ENCODE data around the gene PACSIN2.

- TF ChIP-seq HMGXB3 (CRISPR knock-in tag; IDR thresholded peaks at IDR 0.05; ENCODE audit: borderline replicate concordance) (no peak), EP300 (IDR thresholded peaks at IDR 0.05; ENCODE audit: low read depth in 2 of 2, low read length in 2 of 2) (no peak), EP300 (CRISPR knock-in tag; IDR thresholded peaks at IDR 0.05; ENCODE audit: borderline replicate concordance) (no peak), ZFP37 (CRISPR knock-in tag; IDR thresholded peaks at IDR 0.05; ENCODE audit: borderline replicate concordance) (no peak), TAF1 (CRISPR knock-in tag; IDR thresholded peaks at IDR 0.05) (no peak), PAX8 (CRISPR knock-in tag; IDR thresholded peaks at IDR 0.05; ENCODE audit: borderline replicate concordance) (no peak), EZH2 (conservative IDR thresholded peaks at IDR 0.05; ENCODE audit: low read depth, low read length) (no peak)
- TF ChIP-seq, protein P1, sequence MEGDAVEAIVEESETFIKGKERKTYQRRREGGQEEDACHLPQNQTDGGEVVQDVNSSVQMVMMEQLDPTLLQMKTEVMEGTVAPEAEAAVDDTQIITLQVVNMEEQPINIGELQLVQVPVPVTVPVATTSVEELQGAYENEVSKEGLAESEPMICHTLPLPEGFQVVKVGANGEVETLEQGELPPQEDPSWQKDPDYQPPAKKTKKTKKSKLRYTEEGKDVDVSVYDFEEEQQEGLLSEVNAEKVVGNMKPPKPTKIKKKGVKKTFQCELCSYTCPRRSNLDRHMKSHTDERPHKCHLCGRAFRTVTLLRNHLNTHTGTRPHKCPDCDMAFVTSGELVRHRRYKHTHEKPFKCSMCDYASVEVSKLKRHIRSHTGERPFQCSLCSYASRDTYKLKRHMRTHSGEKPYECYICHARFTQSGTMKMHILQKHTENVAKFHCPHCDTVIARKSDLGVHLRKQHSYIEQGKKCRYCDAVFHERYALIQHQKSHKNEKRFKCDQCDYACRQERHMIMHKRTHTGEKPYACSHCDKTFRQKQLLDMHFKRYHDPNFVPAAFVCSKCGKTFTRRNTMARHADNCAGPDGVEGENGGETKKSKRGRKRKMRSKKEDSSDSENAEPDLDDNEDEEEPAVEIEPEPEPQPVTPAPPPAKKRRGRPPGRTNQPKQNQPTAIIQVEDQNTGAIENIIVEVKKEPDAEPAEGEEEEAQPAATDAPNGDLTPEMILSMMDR (CRISPR knock-in tag; IDR thresholded peaks at IDR 0.05) = no peak
These were observed 178.9 kb downstream of the PACSIN2 start for GRCh38 chr22:42836026-42836425.
